A204.1 (cell line): ENCODE measurements around the gene ZNF665.
A peak's percentile ranks its signal among the peaks of the same experiment; 100 is the strongest.
"Not testable (repeated sequence)": the region's sequence is repeated elsewhere in the genome, so short reads cannot be mapped to it uniquely, and the experiment has no call there.

Experiments
- FAIRE-seq: peaks from 2 replicates; lab custom pipeline; 2012; peaks lifted over from hg19 to GRCh38; lab: Jason Lieb, UNC

Gene ZNF665

GRCh38 chr19:53192771-53193534, at the start of gene ZNF665:
Gene ZNF665, minus strand, starts transcription at chr19:53193358. Its CDS starts 10,460 bp downstream, at chr19:53182898.
- FAIRE-seq = no peak

GRCh38 chr19:53237114-53237777, 44.1 kb upstream of the ZNF665 start:
- FAIRE-seq = no peak

GRCh38 chr19:53224606-53225005, 31.4 kb upstream of the ZNF665 start:
- no peak for FAIRE-seq

GRCh38 chr19:53222716-53223115, 29.6 kb upstream of the ZNF665 start:
- FAIRE-seq = not testable (repeated sequence)

- no peak for FAIRE-seq
Measured at GRCh38 chr19:53212703-53213320, 19.7 kb upstream of the ZNF665 start.

GRCh38 chr19:53211554-53211953, 18.4 kb upstream of the ZNF665 start:
- FAIRE-seq = not testable (repeated sequence)

- FAIRE-seq = no peak
Measured at GRCh38 chr19:53196777-53197396, 3.7 kb upstream of the ZNF665 start.

- FAIRE-seq = peak; percentile 89
Measured at GRCh38 chr19:53195265-53195903, 2.2 kb upstream of the ZNF665 start.

- FAIRE-seq = no peak
Measured at GRCh38 chr19:53193535-53194222, 521 bp upstream of the ZNF665 start.

- FAIRE-seq = no peak
Measured at GRCh38 chr19:53190253-53190652, 2.9 kb downstream of the ZNF665 start.

GRCh38 chr19:53189691-53190198, 3.4 kb downstream of the ZNF665 start:
- not testable (repeated sequence) for FAIRE-seq

- not testable (repeated sequence) for FAIRE-seq
Measured at GRCh38 chr19:53185155-53185882, 7.8 kb downstream of the ZNF665 start.

GRCh38 chr19:53183146-53183764, 9.9 kb downstream of the ZNF665 start:
- no peak for FAIRE-seq

GRCh38 chr19:53182202-53182601, 11.0 kb downstream of the ZNF665 start:
- FAIRE-seq = no peak

- no peak for FAIRE-seq
Measured at GRCh38 chr19:53177986-53178385, 15.2 kb downstream of the ZNF665 start.

- no peak for FAIRE-seq
Measured at GRCh38 chr19:53172889-53173288, 20.3 kb downstream of the ZNF665 start.

- no peak for FAIRE-seq
Measured at GRCh38 chr19:53165691-53166091, 27.5 kb downstream of the ZNF665 start.

GRCh38 chr19:53161123-53161522, 32.0 kb downstream of the ZNF665 start:
- FAIRE-seq = no peak

- FAIRE-seq = peak; percentile 68
Measured at GRCh38 chr19:53160350-53160749, 32.8 kb downstream of the ZNF665 start.

GRCh38 chr19:53158119-53158656, 35.0 kb downstream of the ZNF665 start:
- no peak for FAIRE-seq
